HG03064 (cell line): Measurements from ENCODE around the gene CST7.

Experiments
- ATAC-seq: cut with Tn5 transposase; IDR thresholded peaks from one replicate; pipeline ENCODE4 v1.9.1; 2021; ENCODE audit warnings: low read depth; ENCODE audit not compliant: unreplicated experiment

CST7 gene

GRCh38 chr20:24950128-24950835 lies 1.2 kb downstream of the CST7 start:
- no peak for ATAC-seq

- ATAC-seq: no peak
These were observed 1.9 kb downstream of the CST7 start for GRCh38 chr20:24950836-24951525.

- no peak for ATAC-seq
These were observed 2.5 kb downstream of the CST7 start for GRCh38 chr20:24951536-24952083.

GRCh38 chr20:24952376-24953208 lies 3.5 kb downstream of the CST7 start:
- ATAC-seq: no peak

- no peak for ATAC-seq
These were observed 4.1 kb downstream of the CST7 start for GRCh38 chr20:24953209-24953575.

GRCh38 chr20:24953621-24954133 lies 4.6 kb downstream of the CST7 start:
- ATAC-seq: no peak

GRCh38 chr20:24954151-24954550 lies 5.1 kb downstream of the CST7 start:
- no peak for ATAC-seq

GRCh38 chr20:24954566-24954965 lies 5.5 kb downstream of the CST7 start:
- no peak for ATAC-seq

GRCh38 chr20:24955045-24955444 lies 6.0 kb downstream of the CST7 start:
- ATAC-seq: peak; percentile 64

GRCh38 chr20:24956001-24956841 lies 7.2 kb downstream of the CST7 start:
- ATAC-seq: no peak

- no peak for ATAC-seq
These were observed 8.4 kb downstream of the CST7 start for GRCh38 chr20:24957326-24958016.

- ATAC-seq: no peak
These were observed 9.7 kb downstream of the CST7 start for GRCh38 chr20:24958506-24959385.

- ATAC-seq: no peak
These were observed 10.7 kb downstream of the CST7 start for GRCh38 chr20:24959591-24960301.

- no peak for ATAC-seq
These were observed 11.3 kb downstream of the CST7 start for GRCh38 chr20:24960302-24960801.

GRCh38 chr20:24960861-24961260 lies 11.8 kb downstream of the CST7 start:
- no peak for ATAC-seq

GRCh38 chr20:24961384-24962181 lies 12.5 kb downstream of the CST7 start:
- ATAC-seq: no peak

GRCh38 chr20:24962182-24962492 lies 13.1 kb downstream of the CST7 start:
- ATAC-seq: no peak
